ENCODE data around the gene PTEN.
"Not testable (repeated sequence)": the region's sequence is repeated elsewhere in the genome, so short reads cannot be mapped to it uniquely, and the experiment has no call there.

The PTEN gene

DNA sequence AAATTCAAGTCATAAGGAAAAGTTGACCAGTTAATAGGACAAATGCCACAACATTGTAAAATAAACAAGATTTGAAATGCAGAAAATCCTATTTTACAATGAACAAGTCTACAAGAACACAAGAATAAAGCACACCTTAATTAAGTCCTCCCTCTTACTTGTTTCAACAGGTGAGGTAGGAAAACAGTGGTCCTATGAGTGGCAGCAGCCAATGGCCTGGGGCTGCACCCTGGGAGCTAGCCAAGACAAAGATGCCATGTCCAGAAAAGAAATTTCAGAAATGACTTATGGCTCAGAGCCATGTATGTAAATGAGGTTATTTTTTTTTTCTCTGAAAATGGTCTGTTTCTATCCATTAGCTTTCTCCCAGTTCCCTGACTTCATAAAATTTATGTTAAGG, 14.4 kb upstream of the PTEN start:
- Histone ChIP-seq H3K4me3 (ENCODE audit: low read length) (no peak overlapping the region), H3K9ac (ENCODE audit: low read length) (no peak overlapping the region), H3K27me3 (ENCODE audit: control insufficient read depth, insufficient read depth, low read length) (no peaks in the 10 kb centered on the region), H3K9me3 (ENCODE audit: control insufficient read depth, low read length) (no peaks in the 10 kb centered on the region), H3K4me1 (ENCODE audit: control insufficient read depth, insufficient read depth, low read length) (peaks cover 12% of the 10 kb centered on the region), H3K36me3 (ENCODE audit: control insufficient read depth, insufficient read depth, low read length) (no peaks in the 10 kb centered on the region)

DNA sequence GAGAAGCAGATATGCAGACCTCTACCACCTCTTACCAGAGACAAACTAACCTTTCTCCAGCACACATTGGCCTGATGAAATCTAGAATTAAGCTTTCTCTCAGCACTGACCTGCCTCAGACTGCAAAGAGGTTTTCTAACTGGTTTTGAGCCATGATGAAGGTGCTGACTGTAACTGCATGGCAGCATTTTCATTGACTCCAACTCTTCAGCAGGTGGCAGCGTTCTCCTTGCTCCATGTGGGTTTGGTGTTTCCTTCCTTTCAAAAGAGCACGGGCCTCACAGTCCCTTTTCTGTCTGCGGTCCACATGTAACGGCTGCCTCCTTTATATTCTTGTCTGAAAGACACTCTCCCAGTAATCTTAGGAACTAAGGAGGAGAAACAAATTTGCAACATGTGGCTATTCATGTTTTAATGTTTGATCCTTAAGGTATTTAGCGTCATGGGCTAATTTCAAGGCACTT, 12.7 kb upstream of the PTEN start:
- Histone ChIP-seq H3K4me1 (ENCODE audit: control insufficient read depth, insufficient read depth, low read length) (no peaks in the 10 kb centered on the region), H3K27me3 (ENCODE audit: control insufficient read depth, insufficient read depth, low read length) (no peaks in the 10 kb centered on the region), H3K36me3 (ENCODE audit: control insufficient read depth, insufficient read depth, low read length) (no peaks in the 10 kb centered on the region), H3K9ac (ENCODE audit: low read length) (no peak overlapping the region), H3K9me3 (ENCODE audit: control insufficient read depth, low read length) (no peaks in the 10 kb centered on the region), H3K4me3 (ENCODE audit: low read length) (no peak overlapping the region)

DNA sequence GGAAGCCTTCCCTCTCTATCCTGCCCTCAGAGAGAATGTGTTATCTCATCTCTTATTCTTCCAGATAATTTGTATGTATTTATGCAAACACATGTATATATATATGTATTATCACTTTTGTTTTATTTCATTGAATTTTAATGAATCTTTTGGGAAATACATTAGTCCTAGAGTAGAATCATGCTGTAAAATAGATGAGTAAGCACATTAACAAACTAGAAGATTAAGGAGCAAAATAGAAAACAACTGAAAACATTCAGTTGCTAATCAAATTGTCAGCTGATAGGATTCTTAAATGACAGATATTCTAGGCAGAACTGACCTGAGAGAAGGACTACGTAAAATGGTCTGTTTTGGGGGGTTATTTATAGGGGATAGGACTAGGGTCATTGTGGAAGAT, 11.3 kb upstream of the PTEN start:
- Histone ChIP-seq H3K9ac (ENCODE audit: low read length) (no peak overlapping the region), H3K4me3 (ENCODE audit: low read length) (no peak overlapping the region), H3K9me3 (ENCODE audit: control insufficient read depth, low read length) (no peaks in the 10 kb centered on the region), H3K36me3 (ENCODE audit: control insufficient read depth, insufficient read depth, low read length) (no peaks in the 10 kb centered on the region), H3K27me3 (ENCODE audit: control insufficient read depth, insufficient read depth, low read length) (no peaks in the 10 kb centered on the region), H3K4me1 (ENCODE audit: control insufficient read depth, insufficient read depth, low read length) (no peaks in the 10 kb centered on the region)

DNA sequence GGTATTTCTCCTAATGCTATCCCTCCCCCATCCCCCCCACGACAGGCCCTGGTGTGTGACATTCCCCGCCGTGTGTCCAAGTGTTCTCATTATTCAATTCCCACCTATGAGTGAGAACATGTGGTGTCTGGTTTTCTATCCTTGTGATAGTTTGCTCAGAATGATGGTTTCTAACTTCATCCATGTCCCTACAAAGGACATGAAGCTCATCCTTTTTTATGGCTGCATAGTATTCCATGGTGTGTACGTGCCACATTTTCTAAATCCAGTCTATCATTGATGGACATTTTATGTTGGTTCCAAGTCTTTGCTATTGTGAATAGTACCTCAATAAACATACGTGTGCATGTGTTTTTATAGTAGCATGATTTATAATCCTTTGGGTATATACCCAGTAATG, 8.2 kb upstream of the PTEN start:
- H3K9me3 ChIP-seq (ENCODE audit: control insufficient read depth, low read length); H3K36me3 ChIP-seq (ENCODE audit: control insufficient read depth, insufficient read depth, low read length); H3K27me3 ChIP-seq (ENCODE audit: control insufficient read depth, insufficient read depth, low read length); H3K9ac ChIP-seq (ENCODE audit: low read length); H3K4me3 ChIP-seq (ENCODE audit: low read length); H3K4me1 ChIP-seq (ENCODE audit: control insufficient read depth, insufficient read depth, low read length): not testable (repeated sequence)

GRCh38 chr10:87855665-87856064, 7.8 kb upstream of the PTEN start:
- H3K9me3 ChIP-seq (ENCODE audit: control insufficient read depth, low read length); H3K4me3 ChIP-seq (ENCODE audit: low read length); H3K36me3 ChIP-seq (ENCODE audit: control insufficient read depth, insufficient read depth, low read length); H3K9ac ChIP-seq (ENCODE audit: low read length); H3K27me3 ChIP-seq (ENCODE audit: control insufficient read depth, insufficient read depth, low read length); H3K4me1 ChIP-seq (ENCODE audit: control insufficient read depth, insufficient read depth, low read length): not testable (repeated sequence)

DNA sequence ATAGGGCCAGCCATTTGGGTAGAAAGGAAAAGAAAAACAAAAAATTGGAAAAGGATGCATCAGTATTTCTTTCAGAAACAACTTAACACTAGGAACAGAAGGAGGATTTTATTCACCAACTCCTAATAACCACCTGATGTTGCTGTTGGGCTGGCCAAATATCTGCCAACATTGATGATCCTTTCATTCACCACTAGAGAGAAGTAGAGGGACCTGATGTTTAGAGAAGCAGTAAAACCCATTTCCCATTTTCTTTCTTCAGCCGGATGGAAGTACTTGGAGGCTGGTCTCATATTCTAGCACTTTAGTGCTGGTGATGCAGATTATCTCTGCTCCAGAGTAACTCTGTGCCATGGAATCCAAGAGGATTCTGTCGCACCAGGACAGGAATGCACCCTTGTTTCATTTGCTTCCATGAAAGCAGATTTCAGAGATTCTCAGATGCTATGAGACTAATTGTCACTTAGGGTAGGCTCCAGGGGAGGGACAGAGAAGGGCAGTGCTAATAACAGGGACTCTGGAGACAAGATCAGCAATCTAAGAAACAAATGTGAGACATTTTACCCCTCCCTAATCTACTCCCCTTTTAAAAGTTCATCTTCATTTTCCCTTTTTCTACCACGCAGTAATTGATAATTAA, 3.1 kb upstream of the PTEN start:
- H3K27me3 ChIP-seq (ENCODE audit: control insufficient read depth, insufficient read depth, low read length), result no peaks in the 10 kb centered on the region
- no peak overlapping the region for H3K4me3 ChIP-seq (ENCODE audit: low read length)

DNA sequence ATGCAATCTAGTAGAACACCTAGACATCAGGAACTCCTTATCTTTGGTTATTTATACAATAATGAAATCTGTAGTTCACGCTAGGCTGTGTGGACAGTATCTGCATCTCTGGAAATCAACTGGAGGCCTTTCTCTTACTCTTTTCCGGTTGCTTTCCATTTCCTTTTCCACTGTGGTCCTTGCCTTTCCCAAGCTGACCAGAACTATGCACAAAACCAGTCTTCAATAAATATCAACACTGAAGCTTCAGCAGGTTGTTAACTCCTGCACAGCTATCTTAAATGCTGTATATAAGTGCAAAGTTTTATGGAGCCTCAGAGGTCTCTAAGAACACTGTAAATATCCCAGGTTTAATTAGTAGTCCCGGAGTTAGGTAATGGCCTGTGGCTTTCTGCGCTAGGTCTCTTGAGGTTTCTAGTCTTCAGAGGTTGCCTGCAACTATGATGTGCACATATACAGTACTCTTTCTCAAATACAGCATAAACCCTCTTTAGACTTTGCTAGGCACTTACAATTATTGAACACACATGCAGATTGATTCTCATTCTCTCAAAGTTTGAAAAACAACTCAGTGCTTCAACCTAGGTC, 2.5 kb upstream of the PTEN start:
- Histone ChIP-seq H3K27me3 (ENCODE audit: control insufficient read depth, insufficient read depth, low read length) (no peaks in the 10 kb centered on the region), H3K9ac (ENCODE audit: low read length) (peak overlapping the region; percentile 90), H3K36me3 (ENCODE audit: control insufficient read depth, insufficient read depth, low read length) (no peaks in the 10 kb centered on the region), H3K4me3 (ENCODE audit: low read length) (peak overlapping the region; percentile 76), H3K9me3 (ENCODE audit: control insufficient read depth, low read length) (no peaks in the 10 kb centered on the region), H3K4me1 (ENCODE audit: control insufficient read depth, insufficient read depth, low read length) (peaks cover 15% of the 10 kb centered on the region)

More for the DNA sequence above, 3.1 kb upstream of the PTEN start:
- H3K9me3 ChIP-seq (ENCODE audit: control insufficient read depth, low read length), result no peaks in the 10 kb centered on the region
- peaks cover 15% of the 10 kb centered on the region for H3K4me1 ChIP-seq (ENCODE audit: control insufficient read depth, insufficient read depth, low read length)
- H3K36me3 ChIP-seq (ENCODE audit: control insufficient read depth, insufficient read depth, low read length), result no peaks in the 10 kb centered on the region
- H3K9ac ChIP-seq (ENCODE audit: low read length), result no peak overlapping the region

- H3K27me3 ChIP-seq (ENCODE audit: control insufficient read depth, insufficient read depth, low read length), result no peaks in the 10 kb centered on the region
- H3K4me1 ChIP-seq (ENCODE audit: control insufficient read depth, insufficient read depth, low read length), result peaks cover 15% of the 10 kb centered on the region
- no peaks in the 10 kb centered on the region for H3K9me3 ChIP-seq (ENCODE audit: control insufficient read depth, low read length)
- no peaks in the 10 kb centered on the region for H3K36me3 ChIP-seq (ENCODE audit: control insufficient read depth, insufficient read depth, low read length)
- H3K9ac ChIP-seq (ENCODE audit: low read length), result peak overlapping the region; percentile 90
- peak overlapping the region; percentile 76 for H3K4me3 ChIP-seq (ENCODE audit: low read length)
Observed at GRCh38 chr10:87861566-87861952, 1.9 kb upstream of the PTEN start.

DNA sequence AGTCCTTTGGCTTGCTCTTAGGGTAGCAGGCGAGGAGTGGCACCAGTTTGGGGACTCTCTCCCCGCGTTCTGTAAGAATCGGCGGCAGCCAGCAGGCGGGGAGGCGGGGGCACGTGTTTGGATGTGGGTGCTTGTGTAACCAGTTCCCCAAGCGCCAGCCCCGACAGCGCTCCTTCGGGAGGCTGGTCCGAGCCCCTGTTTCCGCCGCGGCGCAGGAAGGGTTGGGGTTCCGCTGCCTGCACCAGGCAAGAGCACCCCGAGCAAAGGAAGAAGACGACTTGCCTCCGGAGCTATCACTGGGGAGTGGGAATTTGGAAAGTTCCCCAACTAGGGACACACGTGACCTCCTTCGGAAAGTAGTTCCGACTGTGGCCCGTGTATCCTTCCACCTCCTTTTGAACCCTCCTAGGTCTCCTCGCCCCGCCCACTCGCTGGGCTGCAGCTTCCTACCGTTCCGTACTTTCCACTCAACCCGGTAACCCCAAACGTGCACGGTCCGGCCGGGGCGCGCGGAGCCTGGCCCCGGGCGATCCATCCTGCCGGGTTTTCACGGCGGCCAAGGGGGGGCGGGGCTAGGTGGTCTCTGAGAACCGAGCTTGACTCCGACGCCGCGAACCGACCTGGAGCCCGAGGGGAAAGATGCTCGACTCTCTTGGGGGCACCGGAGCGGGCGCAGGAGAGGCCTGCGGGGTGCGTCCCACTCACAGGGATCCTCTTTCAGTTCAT, 1.3 kb upstream of the PTEN start:
- H3K9ac ChIP-seq (ENCODE audit: low read length), result peak overlapping the region; percentile 90

GRCh38 chr10:87862679-87863052, 759 bp upstream of the PTEN start:
- Histone ChIP-seq H3K4me1 (ENCODE audit: control insufficient read depth, insufficient read depth, low read length) (peaks cover 15% of the 10 kb centered on the region), H3K9ac (ENCODE audit: low read length) (peak overlapping the region; percentile 90), H3K27me3 (ENCODE audit: control insufficient read depth, insufficient read depth, low read length) (no peaks in the 10 kb centered on the region), H3K9me3 (ENCODE audit: control insufficient read depth, low read length) (no peaks in the 10 kb centered on the region), H3K4me3 (ENCODE audit: low read length) (peak overlapping the region; percentile 76), H3K36me3 (ENCODE audit: control insufficient read depth, insufficient read depth, low read length) (no peaks in the 10 kb centered on the region)

More for the DNA sequence above, 1.3 kb upstream of the PTEN start:
- Histone ChIP-seq H3K4me3 (ENCODE audit: low read length) (peak overlapping the region; percentile 76), H3K4me1 (ENCODE audit: control insufficient read depth, insufficient read depth, low read length) (peaks cover 15% of the 10 kb centered on the region), H3K27me3 (ENCODE audit: control insufficient read depth, insufficient read depth, low read length) (no peaks in the 10 kb centered on the region), H3K9me3 (ENCODE audit: control insufficient read depth, low read length) (no peaks in the 10 kb centered on the region), H3K36me3 (ENCODE audit: control insufficient read depth, insufficient read depth, low read length) (no peaks in the 10 kb centered on the region)

DNA sequence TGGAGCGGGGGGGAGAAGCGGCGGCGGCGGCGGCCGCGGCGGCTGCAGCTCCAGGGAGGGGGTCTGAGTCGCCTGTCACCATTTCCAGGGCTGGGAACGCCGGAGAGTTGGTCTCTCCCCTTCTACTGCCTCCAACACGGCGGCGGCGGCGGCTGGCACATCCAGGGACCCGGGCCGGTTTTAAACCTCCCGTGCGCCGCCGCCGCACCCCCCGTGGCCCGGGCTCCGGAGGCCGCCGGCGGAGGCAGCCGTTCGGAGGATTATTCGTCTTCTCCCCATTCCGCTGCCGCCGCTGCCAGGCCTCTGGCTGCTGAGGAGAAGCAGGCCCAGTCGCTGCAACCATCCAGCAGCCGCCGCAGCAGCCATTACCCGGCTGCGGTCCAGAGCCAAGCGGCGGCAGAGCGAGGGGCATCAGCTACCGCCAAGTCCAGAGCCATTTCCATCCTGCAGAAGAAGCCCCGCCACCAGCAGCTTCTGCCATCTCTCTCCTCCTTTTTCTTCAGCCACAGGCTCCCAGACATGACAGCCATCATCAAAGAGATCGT, 598 bp downstream of the PTEN start:
- not testable (repeated sequence) for H3K9me3 ChIP-seq (ENCODE audit: control insufficient read depth, low read length); H3K27me3 ChIP-seq (ENCODE audit: control insufficient read depth, insufficient read depth, low read length); H3K36me3 ChIP-seq (ENCODE audit: control insufficient read depth, insufficient read depth, low read length)
- Histone ChIP-seq H3K4me3 (ENCODE audit: low read length) (peak overlapping the region; percentile 60), H3K4me1 (ENCODE audit: control insufficient read depth, insufficient read depth, low read length) (peaks cover 15% of the 10 kb centered on the region), H3K9ac (ENCODE audit: low read length) (peak overlapping the region; percentile 90)

DNA sequence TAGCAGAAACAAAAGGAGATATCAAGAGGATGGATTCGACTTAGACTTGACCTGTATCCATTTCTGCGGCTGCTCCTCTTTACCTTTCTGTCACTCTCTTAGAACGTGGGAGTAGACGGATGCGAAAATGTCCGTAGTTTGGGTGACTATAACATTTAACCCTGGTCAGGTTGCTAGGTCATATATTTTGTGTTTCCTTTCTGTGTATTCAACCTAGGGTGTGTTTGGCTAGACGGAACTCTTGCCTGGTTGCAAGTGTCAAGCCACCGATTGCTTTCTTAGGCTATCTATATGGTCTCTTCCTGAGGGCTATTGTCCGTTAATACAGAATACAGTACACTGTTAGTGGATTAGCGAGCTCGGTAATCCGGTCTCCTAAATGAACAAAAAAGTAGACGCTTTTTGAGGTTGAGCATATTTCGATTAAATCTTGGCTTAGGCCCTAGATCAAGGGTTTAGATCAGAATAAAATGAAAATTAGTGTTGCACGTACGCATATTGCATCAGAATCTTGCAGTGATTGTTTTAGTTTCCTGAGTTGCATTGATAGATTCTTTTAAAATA, 1.2 kb downstream of the PTEN start:
- H3K4me3 ChIP-seq (ENCODE audit: low read length), result peak overlapping the region; percentile 60
- no peaks in the 10 kb centered on the region for H3K36me3 ChIP-seq (ENCODE audit: control insufficient read depth, insufficient read depth, low read length)
- peaks cover 15% of the 10 kb centered on the region for H3K4me1 ChIP-seq (ENCODE audit: control insufficient read depth, insufficient read depth, low read length)
- peak overlapping the region; percentile 90 for H3K9ac ChIP-seq (ENCODE audit: low read length)
- no peaks in the 10 kb centered on the region for H3K27me3 ChIP-seq (ENCODE audit: control insufficient read depth, insufficient read depth, low read length)
- H3K9me3 ChIP-seq (ENCODE audit: control insufficient read depth, low read length), result no peaks in the 10 kb centered on the region

All from mucosa of stomach (tissue), 1 donor.